GM21526 (cell line): Measurements from ENCODE around the gene PRKAR1B.

Experiments
- ATAC-seq: cut with Tn5 transposase; IDR thresholded peaks from one replicate; pipeline ENCODE4 v1.9.1; 2021; ENCODE audit warnings: moderate library complexity; ENCODE audit not compliant: unreplicated experiment, low FRiP score

Gene PRKAR1B

DNA sequence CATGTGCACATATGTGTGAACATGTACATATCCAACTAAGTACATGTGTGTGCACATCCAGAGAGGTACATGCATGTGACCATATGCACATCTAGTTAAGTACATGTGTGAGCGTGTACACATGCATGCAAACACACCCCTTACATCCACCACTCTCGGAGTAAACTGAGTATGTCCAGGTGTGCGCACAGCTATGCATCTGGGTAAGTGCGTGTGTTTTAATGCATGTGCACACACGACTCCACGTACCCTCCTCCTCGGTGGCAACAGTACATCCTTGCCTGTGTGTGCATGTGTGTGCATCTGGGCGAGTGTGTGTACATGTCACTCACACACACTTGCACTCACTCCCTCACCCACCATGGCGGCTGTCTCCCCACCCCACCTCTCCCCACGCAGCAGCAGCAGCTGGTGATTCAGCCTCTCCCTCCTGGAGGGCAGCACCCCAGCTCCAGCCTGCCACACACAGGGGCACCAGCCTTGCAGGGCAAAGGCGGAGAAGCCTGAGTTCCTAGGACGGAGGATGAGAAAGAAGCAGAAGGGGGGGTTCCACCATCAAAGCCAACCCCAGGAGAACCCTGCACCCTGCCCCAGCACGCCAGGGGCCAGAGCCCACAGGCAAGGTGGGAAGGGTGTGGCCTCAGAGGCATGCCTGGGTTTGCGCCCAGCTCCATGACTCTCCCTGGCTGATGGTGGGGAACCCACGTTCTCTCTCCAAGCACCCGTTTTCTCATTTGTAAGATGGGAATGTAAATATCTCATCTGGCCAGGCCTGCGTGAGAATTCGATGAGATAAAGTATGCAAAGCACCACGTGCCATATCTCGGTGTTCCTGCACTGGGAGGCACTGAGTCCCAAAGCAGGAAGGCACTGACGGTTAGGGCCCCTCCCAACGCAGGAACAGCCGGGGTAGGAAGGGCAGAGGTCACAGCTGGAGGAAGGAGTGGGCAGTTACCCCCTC is 28.3 kb downstream of the PRKAR1B start:
- ATAC-seq: no peak

DNA sequence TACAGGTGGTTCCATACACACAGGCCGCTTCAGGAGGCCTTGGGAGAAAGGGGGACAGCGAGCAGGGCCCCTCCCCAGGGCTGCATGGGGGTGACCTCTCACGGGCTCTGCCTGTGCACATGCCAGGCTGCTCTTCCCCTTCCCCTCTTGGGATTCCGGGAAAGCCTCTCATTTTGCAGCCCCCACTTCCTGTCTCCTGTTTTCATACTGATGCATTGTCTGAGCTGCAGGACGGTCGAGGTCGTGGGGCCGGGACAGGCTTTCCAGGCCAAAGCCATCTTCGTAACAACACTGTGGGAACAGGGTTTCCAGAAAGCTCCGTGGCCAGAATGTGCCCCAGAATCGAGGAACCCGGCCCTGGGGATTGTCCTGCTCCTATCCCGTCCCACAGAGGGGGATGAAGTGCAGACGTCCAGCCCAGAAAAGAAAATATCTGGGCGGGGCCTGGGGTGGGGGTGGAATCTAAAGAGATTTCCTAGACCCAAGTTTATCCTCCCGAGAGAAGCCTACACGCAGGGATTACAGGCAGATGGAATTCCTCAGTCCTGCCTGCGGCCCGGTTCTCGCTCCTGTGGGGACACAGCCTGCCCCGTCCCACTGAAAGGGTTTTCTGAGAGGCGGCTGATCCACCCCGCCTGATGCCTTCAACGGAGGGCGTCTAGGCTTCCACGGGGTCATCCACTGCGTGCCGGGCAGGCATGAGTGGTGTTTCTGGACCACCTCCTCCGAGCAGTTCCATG is 30.1 kb downstream of the PRKAR1B start:
- no peak for ATAC-seq

DNA sequence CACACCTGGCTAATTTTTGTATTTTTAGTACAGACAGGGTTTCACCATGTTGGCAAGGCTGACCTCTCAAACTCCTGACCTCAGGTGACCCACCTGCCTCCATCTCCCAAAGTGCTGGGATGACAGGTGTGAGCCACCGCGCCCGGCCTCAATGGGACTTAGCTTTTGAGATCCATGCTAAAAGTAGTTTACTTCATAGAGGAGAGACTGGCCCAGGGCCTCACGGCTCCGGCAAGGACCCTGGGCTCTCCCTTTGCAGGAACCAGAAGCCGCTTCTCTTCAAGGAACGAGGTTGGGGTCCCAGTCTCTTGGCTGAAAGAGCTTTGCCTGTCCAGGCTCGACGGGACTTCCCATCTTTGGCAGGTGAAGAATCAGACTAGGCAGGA is 30.7 kb downstream of the PRKAR1B start:
- no peak for ATAC-seq

DNA sequence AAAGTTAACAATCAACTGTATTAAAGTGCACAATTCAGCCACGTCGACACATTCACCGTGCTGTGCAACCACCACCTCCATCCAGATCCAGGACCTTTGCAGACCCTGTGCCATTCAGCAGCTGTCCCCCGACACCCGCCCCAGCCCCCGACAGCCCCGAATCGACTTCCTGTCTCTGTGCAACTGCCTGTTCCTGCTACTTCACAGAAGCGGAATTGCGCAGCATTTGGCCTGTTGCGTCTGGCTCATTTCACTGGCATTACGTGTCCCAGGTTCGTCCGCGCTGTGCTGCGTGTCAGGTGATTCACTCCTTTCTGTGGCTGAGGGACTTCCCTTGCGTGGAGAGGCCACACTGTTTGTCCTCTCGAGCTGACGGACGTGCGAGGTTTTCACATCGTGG is 33.8 kb downstream of the PRKAR1B start:
- no peak for ATAC-seq

DNA sequence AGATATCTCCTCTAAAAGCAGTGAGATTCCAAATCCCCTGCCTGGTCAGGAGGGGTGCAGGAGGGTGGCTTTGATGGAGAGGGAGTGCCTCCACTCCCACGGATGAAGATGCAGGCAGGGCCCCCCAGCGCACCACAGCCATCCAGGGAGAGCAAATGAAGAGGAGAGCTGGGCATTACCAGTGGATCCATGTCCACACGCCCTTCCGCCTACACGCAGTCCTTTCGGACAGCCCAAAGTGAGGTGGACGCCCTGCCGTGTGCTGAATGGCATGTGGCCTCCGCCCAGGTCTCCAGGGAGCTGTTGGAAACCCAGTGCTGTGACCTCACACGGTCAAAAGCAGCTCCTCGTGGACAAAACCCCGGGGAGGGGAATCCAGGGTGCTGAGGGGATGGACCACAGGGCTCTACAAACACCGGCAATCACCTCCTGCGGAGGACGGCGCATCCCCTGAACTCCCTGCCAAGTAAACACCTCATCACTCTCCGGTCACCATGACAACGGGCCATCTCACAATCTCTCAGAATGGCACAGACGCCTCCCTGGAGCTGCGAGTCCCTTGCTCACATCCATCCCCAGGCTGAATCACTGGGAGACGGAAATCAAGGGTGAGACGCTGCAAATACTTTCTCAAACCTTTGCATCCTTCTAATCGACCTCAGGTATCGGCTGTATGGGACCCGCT is 35.6 kb downstream of the PRKAR1B start:
- ATAC-seq: no peak

DNA sequence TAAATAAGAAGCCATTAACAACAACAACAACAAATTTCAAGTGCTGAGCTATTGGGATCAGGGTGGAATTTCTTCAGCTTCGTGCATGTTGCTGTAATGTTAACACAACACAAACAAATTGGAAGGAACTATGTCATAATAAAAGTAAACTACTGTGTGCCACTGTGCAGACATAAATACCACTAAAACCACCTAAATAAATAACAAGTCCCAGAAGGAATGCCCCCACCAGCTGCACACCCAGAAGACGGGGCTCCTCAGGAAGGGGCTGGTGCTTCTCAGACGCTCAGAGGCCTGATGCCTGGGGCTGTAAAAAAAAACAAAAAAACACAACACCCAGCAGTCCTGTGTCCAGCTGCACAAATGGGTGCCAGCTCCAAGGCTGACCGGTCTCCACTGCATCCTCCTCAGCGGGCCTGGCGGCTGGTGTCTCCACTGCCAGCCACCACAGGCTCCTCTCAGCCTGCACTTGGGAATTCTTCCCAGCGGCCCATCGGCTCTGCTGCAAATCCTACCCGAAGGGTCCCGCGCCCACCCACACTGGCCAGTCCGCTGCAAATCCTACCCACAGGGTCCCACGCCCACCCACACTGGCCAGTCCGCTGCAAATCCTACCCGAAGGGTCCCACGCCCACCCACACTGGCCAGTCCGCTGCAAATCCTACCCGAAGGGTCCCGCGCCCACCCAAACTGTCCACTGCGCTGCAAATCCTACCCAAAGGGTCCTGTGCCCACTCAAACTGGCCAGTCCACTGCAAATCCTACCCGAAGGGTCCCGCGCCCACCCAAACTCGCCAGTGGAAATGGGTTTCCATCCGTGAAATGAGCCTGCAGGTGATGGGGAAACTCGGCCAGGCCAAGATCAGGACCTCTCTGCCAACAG is 36.4 kb downstream of the PRKAR1B start:
- no peak for ATAC-seq

DNA sequence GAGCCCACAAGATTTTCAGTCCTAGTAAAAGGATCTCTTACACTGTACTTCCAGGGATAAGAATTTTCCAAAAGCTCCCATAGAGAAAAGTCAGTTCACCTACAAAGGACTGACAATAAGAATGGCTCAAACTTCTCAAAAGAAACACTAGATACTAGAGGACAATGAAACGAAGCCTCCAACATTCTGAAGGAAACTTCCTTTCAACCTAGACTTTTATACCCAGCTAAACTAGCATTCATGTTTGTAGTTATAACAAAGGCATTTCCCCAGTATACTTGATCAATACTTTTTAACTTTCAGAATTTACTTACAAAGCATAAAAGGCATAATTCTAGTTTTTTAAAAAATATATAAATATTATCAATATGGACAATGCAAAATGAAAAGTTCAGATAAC is 41.5 kb downstream of the PRKAR1B start:
- ATAC-seq: no peak

DNA sequence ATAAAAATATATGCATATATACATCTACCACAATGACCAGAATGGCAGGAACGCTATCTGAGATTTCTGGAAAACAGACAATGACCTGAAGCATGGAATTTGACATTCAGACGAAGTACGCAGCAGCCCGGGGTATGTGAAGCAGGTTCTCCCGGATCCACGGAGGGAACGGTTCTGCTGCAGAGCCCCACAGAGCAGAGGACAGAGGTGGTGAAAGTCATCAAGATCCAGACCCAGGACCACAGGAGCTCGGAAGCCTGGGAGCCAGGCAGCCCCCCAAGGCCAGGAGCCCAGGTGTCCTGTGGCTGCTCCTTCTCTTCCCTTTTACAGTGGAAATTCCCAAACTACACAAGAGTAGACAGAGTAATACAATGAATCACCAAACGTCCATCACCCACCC is 42.7 kb downstream of the PRKAR1B start:
- no peak for ATAC-seq

DNA sequence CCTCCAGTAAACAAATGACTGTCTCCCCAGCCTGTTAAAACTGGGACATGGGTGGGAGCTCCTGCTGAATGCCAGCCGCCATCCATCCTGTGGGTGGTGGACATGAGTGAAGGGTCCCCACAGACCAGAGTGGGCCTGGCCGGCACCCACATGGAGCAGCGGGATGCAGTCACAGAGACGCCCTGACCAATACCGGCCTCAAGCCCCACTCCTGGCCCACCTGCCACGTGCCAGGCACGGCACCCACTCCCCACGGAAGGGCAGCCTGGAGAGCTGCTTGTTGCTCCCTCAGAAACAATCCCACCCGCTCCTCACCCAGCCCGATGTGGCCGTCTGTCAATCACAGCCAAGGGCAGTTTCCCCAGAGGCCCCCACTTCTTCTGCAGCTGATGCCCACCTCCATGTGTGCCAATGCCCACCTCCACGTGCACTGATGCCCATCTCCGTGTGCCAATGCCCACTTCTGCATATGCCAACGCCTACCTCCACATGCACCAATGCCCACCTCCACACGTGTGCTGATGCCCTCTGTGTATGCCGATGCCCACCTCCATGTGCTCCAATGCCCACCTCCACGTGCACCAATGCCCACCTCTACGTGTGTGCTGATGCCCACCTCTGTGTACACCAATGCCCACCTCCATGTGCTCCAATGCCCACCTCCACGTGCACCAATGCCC is 43.4 kb downstream of the PRKAR1B start:
- ATAC-seq: no peak

DNA sequence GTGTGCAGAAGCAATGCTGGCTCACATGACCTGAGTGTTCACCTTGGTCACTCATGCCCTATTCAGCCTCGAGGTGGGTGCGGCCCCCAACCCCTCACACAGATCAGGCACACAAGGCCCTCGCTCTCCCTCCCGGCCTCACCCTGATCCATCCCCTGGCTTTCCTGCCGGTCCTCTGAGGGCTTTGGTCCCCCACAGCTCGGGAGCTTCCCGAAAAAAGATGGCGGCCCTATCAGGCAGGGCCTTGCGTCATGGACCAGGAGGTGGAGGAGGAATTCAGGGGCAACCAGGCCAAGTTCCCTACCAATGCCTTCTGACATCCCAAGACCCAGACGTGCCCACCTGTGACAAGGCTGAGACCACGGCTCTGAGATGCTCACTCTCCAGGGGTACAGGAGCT is 44.3 kb downstream of the PRKAR1B start:
- ATAC-seq: no peak

DNA sequence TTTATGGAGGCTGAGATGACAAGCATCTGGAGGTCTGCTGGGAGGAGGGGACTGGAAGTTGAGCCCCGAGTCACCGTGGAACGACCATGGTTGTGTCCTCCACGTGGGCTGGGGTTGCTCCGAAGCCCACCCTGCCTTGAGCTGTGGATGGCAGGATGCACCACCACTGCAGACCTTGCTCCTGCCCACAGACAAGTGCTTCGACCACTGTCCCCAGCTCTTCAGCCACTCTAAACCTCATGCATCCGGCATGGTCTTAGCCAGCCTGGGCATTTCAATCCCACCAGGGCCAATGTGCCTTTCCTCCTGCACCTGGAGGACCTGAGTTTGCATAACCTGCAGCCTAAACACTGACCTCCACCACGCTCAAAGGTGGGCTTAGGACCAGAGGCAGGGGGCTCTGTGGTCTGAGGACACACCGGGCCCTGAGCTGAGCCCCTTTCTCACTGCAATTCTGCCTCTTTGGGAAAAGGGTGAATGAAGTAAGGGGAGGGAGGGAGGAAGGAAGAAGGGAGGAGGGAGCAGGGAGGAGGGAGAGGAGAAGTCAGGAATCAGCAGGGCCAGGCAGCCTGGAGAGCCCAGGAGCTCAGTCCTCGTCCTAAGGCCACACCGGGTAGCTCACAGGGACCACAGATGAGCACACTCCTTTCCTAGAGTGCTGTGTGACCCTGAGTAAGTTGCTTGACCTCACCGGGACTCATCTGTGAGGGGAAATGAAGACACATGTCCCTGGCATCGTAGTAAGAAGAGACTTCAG is 45.4 kb downstream of the PRKAR1B start:
- ATAC-seq: no peak

DNA sequence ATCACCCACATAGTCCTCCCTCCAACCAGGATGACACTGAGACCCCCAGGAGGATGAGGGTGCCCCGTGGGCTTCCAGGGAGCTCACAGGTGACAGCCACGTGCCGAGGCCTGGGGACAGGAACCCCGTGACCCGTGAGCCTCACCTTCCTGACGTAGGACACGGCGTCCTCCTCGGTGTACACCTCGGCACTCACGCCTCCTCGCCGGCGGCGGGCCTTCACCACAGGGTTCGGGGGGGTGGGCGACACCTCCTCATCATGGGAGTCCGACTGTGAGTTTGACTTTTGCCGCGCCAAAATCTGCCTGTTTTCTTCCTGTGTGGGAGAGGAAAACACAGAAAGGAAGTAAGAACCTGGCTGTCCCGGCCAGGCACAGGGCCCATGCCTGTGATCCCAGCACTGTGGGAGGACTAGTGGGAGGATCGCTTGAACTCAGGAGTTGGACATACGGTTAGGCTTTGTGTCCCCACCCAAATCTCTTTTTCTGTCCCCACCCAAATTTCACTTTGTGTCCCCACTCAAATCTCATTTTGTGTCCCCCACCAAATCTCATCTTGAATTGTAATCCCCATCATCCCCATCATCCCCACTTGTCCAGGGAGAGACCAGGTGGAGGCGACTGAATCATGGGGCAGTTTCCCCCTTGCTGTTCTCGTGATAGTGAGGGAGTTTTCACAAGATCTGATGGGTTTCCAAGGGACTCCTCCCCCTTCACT is 46.5 kb downstream of the PRKAR1B start:
- ATAC-seq: no peak

DNA sequence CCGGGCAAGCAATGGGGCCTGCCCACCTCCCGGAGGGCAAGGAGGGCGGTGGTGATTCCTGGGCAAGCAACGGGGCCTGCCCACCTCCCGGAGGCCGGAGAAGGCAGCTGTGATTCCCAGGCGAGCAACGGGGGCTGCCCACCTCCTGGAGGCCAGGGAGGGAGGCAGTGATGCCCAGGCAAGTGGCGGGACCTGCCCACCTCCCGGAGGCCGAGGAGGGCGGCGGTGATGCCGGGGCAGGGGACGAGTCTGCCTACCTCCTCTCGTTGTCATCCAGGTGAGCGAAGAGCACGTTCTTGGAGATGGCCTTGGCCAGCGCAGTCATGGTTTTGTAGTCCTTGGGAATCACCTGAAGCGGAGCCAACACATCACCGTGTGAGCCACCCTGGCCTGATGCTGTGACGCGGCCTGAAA is 50.1 kb downstream of the PRKAR1B start:
- ATAC-seq: no peak

DNA sequence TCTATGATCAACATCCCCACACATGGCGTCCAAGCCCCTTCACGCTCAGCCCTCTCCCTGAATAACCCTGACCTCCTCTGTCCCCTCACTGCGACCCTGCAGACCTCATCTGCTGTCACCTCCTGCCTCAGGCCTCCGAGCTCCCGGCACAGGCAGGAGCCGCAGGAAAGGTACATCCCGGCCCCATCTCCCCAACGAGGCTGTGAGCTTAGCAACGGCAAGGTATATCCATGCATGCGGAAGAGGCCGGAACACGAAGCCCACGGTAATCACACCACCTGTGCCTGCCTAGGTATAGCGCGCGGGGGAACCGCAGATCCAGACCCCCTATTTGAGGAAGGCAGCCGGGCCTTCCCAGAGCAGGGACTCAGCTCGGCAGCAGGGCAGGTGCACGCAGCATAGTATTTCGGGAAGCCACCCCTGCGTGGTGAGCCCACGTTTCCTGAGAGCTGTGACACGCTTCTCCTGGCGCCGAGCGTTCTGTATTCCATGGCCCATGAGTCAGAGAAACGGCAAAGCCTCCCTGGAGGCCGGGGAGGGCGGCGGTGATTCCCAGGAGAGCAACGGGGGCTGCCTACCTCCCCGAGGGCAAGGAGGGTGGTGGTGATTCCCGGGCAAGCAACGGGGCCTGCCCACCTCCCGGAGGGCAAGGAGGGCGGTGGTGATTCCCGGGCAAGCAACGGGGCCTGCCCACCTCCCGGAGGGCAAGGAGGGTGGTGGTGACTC is 50.7 kb downstream of the PRKAR1B start:
- no peak for ATAC-seq

DNA sequence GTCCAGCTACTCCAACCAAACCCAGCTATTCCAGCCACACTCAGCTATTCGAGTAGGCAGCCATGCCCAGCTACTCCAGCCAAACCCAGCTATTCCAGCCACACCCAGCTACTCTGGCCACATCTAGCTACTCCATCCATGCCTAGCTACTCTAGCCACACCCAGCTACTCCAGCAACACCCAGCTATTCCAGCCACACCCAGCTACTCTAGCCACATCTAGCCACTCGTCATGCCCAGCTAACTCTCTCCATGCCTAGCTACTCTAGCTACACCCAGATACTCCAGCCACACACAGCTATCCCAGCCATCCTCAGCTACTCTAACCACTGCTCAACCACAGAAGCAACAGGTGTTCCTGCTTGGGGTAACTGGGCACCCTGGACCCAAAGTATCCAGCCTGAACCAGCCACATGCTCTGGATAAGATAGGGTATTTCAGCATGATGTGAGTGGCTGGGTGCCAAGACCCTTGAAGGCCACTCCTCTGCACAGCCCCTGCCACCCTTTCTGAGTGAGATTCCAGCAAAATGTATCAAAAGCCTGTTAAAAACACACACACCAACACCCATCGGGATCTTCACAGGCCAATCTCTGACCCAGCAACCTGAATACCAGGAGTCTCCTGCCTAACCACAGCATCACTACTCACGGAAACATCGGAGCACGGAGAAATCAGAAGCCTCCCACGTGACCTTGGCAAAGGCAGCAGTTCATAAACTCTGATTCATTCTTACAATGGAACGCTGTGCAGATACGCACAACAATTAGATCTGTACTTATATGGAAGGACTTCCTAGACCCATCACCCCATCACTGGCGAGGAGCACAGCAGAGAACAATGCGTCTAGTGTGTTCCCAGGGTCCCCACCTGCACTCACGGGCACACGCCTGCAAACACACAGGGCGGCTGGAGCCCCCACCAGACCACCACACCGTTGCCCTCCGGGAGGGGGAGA is 52.3 kb downstream of the PRKAR1B start:
- no peak for ATAC-seq

DNA sequence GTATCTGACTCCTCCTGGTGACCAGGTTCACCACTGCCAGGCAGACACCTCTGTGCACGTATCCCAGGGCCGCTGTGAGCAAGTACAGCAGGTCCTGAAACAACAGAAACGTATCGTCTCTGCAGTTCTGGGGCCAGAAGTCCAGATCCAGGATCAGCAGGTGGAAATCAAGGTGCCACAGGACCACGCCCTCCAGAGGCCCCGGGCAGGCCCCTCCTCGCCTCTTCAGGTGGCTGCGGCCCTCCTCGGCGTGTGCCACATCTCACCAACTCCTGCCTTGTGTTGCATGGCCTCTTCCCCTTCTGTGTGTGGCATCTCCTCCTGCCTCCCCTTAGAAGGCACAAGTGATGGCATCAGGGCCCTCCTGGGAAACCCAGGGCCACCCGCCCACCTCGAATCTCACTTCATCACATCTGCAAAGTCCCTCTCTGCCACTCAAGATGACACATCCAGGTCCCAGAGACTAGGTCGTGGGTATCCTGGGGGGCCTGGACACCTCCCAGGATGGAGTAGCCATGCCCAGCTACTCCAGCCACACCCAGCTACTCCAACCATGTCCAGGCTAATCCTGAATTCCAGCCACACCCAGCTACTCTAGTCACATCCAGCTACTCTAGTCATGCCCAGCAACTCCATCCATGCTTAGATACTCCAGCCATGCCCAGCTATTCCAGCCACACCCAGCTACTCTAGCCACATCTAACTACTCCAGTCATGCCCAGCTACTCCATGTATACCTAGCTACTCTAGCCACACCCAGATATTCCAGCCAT is 53.2 kb downstream of the PRKAR1B start:
- no peak for ATAC-seq
